NCI-H2227 (cell line): Measurements from ENCODE around the gene CCDC93.
"Not testable (repeated sequence)": the region's sequence is repeated elsewhere in the genome, so short reads cannot be mapped to it uniquely, and the experiment has no call there.

Source experiments
- DNase-seq: peaks from one replicate; lab custom pipeline; 2025; ENCODE audit not compliant: unreplicated experiment; lab: John Stamatoyannopoulos, UW

CCDC93 gene

DNA sequence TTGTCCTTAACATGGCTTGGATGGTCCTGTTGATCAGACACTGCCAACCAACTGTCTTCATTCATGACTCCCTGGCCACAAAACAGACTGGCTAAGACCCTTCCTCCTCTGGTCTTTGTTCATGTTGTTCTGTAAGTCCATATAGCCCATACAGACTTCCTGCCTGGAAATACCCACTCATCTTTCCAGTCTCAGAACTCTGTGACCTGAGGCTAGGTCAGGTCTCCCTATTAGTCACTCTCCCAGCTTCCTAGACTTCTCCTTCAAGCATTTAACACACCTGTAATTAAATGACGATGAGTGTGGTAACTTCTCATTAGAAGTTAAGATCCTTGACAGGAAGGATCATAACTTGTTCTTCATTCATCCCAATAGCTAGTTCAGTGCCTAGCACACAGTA lies 56.3 kb downstream of the CCDC93 start:
- DNase-seq: no peak

DNA sequence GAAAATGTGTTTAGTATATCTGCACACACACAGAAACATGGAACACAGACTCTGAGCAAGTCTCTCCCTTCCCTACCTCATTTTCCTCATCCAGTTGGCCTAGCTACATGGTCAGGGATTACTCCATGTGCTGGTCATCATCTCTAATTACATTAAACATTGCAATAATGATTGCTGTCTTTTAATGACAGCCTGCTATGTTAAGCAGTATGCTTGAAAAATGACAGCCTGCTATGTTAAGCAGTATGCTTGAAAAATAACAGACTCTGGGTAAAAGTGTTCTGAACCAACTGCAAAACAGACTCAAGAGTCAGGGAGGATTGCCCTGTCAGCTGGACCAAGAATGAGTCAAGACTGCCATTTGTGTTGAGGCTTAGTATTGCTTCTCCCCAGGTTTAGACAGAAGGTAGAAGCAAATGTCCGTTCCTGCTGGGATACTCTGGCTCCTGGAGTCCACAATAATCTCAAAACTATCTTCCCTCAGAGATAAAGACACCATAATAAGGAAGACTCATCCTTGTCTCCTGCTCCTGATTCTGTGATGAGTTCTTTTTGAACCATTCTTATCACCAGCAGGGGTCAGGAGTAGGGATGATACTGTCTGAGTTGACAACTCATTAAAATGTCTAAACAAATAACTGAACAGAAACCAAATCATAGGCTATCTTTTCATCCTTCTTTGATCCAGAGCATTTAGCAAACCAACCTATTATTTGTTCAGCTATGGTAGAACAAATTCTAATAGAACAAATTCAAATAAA lies 57.7 kb downstream of the CCDC93 start:
- no peak for DNase-seq

DNA sequence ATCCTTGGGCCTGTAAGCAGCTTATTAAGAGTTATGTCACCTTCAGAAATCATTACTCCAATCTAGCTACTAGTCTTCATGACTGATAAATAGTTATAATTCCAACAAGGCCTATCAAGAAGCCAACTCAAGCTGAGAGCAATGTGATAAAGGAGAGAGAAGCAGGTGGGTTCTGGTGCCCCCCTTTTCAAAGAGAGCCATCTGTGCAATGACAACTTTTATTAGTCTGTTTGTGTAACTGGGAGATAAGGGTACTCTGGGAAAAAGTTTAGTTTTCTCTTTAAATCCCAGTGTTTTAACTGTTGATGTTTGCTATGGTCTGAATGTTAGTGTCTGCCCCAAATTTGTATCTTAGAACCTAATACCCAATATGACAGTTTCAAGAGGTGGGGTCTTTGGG lies 60.6 kb downstream of the CCDC93 start:
- no peak for DNase-seq

DNA sequence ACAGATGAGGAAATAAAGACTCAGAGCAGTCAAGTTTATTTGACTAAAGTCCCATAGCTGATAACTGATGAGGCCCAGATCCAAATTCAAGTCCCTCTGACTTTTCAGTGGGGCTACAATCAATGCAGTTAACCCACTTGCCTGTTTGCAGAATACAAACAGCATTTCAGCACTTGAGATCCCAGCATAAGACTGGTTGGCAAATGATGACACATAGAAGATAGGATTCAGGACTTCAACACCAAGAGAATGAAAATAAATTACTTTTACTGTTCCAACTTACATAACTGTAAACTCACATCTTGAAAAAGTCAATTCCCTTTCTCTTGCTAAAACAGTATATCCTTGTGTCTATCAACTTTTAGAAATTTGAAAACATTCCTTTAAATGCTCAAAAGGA lies 61.2 kb downstream of the CCDC93 start:
- no peak for DNase-seq

DNA sequence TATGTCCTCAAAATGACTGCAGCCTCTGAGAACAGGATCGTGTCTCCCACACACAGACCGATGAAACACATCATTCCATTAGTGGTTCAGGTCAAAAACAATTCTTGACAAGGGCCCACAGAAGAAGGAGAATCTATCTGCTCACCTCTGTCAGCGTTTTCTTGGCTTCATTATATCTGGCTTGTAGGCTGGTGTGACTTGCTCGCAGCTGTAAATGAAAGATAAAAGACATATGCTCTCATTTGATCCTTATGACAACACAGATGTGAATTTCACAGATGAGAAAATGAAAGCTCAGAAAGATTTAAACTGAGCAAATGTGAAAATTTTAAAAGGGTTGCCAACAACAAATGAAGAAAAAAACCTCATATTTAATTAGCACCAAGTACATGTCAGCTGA lies 61.6 kb downstream of the CCDC93 start:
- no peak for DNase-seq

DNA sequence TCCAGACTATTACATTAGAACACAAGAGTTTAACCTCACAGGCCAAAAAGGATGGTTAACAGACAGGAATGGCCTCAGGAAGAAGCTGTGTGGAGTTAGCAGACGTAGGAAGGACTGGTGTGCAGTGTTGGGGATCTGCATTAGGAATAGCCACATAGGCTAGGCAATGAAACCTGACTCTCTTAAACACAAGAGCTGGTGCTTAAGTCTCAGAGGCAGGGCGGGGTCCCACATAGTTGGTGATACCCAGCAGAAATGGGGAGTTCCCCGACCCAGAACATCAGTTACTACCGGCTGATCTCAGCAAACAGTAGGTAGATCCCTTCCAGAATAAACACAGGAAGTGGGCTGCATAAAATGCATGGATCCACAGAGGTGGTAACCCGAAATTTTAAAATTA lies 64.1 kb downstream of the CCDC93 start:
- DNase-seq: no peak

DNA sequence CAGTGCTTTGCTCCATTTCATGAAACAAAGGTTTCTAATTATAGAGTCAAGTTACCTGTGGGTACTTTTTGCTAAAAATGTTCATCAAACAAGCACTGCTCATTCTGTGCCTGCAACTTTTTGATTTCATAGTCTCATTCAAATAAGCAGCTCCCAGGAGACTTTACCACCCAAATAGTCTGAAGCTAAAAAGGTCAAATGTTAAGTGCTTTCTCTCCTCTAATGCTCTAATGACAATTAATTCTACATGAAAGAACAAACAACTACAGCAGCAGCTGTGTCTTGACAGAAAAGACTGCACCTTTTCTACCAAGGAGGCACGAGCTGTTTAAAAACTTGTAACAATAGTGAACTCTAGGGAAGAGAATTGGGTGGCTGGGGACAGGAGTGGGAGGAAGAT lies 65.3 kb downstream of the CCDC93 start:
- DNase-seq: no peak

DNA sequence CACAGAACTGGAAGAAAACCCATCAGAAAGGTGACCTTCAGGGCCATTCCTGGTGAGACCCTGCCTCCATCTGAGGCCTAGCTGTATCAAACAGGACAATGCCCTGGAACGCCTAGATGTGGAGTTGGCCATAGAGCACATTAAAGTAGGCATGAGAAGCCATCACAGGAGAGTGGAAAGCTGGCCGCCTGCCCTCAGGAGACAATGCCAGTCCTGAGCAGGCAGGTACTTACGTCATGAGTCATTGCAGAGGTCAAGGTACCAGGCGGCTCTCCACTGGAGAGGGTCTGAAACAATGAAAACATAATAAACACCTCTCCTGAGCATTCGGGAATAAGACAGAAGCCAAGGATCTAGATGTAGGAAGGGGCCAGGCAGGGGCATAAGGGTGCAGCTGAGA lies 68.6 kb downstream of the CCDC93 start:
- DNase-seq: no peak

DNA sequence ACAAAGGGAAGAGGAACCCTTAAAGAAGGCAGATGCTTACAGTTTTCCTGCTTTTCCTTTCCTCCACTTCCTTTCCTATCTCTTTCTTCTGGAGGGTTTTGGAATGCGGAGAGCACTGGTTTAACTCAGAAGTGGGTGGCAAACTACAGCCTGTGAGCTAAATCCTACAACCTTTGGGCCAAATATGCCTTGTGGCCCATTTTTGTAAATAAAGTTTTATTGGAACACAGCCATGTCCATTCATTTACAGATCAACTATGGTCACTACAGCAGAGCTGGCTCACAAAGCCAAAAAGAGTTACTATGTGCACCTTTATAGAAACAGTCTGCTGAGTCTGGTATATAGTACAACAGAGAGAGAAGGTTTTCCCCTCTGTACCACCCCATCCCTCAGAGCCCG lies 69.1 kb downstream of the CCDC93 start:
- no peak for DNase-seq

DNA sequence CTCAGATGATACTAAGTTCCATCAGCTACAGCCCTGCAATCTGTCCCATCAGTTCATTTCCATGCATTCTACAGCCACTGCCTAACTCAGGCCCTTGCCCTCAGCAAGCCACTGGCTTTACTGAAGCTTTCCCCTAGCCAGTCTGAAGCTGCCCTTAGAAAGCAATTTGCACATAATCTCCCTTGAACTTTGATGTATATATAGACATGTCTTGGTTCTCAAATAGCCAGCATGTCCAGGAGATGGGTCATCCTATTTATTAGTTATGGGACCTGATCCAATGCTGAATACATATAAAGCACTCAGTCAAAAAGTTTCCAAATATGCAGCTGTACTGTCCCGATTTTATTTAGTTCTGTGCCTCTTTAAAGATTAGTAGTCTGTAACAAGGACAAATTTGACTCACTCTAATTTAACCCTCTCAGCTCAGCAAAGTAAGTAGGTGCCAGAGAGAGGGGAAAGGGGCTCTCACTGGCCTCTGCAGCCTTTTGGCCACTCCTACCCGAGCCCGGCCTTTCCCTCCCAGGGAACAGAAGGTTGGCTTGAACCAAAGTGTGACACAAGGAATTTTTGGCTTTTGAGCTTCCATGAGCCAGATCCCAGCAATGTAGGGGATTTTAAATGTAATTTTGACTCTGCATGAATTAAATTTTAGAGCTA lies 70.7 kb downstream of the CCDC93 start:
- DNase-seq: no peak

DNA sequence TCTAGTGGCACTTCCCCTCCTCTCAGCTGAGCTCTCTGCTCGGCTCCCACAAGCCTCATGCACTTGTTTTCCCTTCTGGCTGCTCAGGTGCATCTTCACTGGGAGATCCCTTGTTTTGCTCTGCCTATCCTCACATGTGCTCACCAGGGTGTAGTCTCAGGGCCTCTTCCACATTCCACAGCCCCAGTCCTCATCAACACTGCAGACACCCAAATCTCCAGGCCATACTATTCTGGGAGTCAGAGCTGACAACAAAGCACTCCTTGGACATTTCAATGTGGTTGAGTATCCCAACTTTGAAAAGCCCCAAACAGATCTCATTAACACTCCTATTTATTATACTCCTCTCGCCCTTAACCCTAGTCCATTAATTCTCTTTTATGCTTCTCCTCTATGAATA lies 71.3 kb downstream of the CCDC93 start:
- no peak for DNase-seq

DNA sequence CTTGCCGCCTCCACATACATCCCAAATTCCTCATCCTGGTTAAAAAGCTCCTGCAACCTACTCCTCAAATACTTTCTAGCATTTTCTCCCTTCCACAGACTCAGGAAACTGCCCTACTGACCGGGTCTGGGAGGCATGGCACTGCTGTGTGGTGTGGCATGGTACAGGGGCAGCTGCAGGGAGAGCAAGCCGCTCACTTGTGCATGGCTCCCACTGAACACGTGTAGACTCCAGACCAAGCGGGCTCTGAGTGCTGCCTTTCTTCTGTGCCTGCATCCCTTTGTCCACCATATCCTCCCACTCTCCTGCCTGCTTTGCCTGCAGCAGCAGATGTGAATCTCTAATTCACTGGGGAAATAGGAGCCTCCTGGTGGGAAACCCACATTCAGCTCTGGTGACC lies 72.2 kb downstream of the CCDC93 start:
- no peak for DNase-seq

DNA sequence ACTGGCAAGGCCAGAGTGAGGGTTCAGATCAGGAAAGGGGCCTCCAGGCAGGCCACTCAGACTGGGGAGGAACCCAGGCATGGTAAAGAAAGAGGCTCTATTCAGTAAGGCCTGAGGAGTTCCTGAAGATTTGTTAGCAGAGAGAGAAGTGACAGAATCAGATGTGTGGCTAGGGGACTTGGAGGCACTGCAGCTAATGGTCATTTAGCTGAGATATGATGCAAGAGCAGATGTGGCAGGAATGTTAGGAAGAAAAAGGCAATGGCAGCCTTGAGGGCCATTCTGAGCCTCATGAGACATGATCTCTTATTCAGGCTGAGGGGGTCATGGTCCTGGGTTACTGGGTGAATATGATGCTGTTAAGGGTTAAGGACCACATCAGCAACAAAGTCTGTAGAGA lies 73.4 kb downstream of the CCDC93 start:
- DNase-seq: no peak

DNA sequence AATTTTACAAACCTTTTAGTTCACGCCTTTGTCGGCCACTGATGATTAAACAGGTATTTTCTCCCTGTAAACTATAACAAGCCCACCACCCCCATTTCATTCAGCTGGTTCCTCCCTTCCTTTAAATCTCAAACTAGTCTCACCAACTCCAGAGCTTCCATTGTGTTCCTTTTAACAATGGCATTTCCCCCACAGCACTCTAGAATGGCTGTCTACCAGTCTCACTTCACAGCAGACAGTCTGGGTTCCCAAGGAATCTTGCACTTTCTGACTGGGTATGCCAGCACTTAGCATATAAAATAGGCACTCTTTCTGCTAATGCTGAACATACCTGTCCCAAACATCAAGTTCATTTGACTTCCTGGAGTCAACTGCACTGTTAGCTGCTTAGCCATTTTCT lies 75.3 kb downstream of the CCDC93 start:
- no peak for DNase-seq

DNA sequence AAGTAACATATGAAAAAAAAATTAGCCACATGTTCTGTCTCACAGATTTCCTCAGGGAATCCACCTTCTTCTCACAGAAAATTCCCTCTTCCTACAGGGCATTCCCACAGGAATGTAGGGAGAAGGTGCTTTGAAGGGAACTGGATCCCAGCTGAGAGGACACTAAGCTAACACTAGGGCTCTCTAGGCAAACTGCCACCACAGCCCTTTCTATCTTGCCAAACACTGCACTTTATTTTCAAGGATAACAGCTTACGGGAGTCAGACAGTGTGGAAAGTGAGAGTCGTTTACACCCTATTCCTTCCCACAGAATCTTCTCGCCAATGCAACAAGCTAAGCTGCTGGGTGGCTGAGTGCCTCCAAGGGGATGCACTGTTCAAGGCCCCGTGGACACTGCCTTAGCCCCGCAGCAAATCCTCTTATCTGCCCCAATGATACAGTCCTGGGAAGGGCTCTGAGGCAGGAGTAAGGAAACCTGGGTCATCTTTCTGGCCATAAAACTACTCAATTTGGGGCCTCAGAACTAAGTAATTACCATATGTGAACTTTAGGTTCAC lies 76.9 kb downstream of the CCDC93 start:
- DNase-seq: no peak

DNA sequence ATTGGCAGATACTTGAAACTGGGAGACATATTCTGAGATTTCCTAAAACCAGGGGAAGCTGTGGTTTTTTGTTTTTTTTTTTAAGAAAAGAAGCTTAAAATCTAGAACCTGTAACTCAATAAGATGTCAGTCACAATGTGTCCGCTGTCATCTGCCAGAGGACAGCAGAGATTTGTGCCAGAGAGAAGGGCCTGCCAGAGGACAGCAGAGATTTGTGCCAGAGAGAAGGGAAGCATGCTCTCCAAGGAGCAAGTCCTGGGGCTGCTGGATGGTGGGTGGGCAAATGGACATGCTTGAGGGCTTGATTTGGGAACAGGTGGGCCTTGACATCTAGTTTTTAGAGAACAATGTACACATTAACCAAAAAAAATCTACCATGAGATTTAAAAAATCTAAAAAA lies 77.9 kb downstream of the CCDC93 start:
- DNase-seq: no peak

DNA sequence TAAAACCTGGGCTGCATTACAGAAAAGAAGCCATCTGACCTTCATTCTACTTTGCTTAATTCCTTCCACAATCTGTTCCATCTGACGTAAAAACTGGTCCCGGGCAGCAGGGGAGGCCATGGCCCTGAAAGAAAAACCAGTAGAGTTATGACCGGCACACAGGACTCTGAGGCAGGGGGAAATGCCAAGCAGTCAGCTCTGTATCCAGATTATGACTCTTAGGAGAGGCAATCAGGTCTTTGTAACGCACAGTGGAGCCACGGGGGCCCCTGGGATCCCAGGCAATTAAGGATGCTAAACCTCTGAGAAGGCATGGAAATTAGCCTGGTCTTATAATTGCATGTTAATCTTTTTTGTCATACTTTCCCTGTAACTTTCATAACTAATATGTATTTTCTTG lies 78.4 kb downstream of the CCDC93 start:
- DNase-seq: no peak

DNA sequence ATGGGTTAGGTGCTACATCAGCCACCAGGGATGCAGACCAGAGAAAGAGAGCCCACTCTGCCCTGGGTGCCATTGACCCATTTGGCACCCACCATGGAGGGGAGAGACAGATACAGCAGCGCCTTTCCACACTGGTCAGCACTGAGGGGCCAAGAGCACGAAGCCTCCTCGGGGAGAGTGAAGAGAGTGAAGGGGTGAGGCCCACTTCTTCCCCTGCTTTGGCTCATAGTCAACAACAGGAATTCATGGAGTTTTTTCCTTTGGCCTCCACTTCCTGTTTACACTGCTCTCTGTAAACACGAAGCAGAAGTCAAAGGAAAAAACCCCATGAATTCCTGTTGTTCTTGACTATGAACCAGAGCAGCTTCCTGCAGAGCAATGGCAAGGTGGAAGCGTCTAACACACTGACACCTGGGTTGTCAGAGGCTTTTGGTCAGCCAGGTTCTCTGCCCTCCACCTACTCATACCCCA lies 80.0 kb downstream of the CCDC93 start:
- DNase-seq: no peak

DNA sequence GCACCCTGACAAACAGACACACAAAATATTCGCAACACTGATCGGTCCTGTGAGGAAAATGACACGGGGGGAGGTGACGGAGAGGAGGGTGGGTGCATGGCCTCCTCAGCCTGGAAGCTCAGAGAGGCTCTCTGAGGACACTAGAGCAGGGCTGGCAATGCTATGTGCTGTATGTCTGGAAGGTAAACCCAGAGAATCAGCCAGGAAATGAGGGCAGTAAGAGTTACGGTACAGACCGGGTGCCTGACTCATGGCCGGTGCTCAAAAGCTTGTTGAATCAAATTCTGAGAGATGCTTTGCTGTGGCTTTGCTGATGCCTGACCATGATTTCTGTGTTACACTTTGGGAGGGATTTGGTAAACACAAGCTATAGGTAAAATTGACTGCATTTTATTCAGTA lies 81.9 kb downstream of the CCDC93 start:
- DNase-seq: no peak

DNA sequence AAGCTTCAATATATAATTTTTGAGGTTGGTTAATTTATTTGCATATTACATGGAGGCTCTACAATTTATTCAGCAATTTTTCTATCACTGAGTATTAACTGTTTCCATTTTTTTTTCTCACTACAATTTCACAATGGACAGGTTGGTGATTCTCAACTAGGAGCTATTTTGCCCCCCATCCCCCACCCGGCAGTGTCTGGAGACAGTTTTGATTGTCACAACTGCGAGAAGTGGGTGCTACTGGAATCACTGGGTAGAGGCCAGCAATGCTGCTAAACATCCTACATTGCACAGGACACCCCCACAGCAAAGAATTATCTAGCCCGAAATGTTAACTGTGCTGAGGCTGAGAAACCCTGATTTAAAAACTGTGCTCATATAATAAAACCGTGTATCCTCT lies 82.6 kb downstream of the CCDC93 start:
- DNase-seq: no peak

DNA sequence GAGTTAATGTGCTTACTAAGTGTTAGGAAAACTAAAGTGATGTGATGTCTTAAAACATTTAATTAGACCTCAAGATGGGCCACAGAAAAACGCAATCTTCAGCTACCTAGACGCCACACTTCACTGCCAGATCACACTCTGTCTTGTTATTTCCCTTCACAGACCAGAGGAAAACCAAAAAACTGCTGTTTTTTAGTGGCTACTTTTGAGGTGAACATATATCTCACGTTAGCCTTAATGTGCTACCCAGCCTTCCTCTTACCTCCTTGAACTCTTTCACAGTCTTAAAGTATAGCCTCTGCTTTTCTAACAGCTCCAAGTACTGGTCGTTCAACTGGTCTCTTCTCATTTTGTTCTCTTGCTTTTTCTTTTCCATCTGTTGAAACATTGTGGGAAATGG lies 83.1 kb downstream of the CCDC93 start:
- DNase-seq: no peak

DNA sequence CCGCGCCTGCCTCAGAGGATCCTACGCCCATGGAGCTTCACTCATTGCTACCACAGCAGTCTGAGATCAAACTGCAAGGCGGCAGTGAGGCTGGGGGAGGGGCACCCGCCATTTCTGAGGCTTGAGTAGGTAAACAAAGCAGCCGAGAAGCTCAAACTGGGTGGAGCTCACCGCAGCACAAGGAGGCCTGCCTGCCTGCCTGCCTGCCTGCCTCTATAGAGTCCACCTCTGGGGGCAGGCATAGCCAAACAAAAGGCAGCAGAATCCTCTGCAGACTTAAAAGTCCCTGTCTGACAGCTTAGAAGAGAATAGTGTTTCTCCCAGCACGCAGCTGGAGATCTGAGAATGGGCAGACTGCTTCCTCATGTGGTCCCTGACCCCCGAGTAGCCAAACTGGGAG lies 90.4 kb downstream of the CCDC93 start:
- DNase-seq: not testable (repeated sequence)

DNA sequence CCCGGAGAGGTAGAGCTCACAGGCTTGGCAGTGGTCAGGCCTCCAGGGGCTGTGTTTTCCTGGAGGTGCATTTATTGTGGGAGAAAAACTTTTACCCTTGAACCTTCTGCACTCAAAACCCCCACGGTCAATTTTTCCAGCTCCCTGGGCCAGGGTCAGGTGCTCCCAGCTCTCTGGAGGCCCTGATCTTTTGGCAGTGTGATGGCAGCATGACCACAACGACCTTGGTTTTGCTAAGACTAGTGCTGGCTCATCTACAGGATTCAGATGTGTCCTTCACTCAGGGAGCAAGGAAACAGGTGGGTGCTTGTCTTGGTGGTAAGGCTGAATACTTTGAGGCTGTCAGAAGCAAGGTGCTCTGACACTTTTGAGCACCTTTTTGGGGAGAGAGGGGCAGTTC lies 92.3 kb downstream of the CCDC93 start:
- DNase-seq: no peak
